Subcutaneous abdominal adipose tissue (tissue), 5 donors: ENCODE measurements around the gene ZC3H7A.

Experiments
- H3K27ac ChIP-seq: one replicate; pipeline ENCODE4 v1.7.0; 2013; ENCODE audit warnings: low read depth, mild to moderate bottlenecking, inconsistent platforms, low read length, moderate library complexity
- H3K27me3 ChIP-seq, 5 donors: one replicate each; pipeline ENCODE4 v1.7.0; 2013; ENCODE audit warnings: low read length in 5 of 5, inconsistent platforms in 1 of 5; ENCODE audit not compliant: control insufficient read depth in 5 of 5, insufficient read depth in 4 of 5
- H3K36me3 ChIP-seq, 5 donors: one replicate each; pipeline ENCODE4 v1.7.0; 2013; ENCODE audit warnings: low read length in 5 of 5; ENCODE audit not compliant: control insufficient read depth in 5 of 5, insufficient read depth in 5 of 5
- H3K4me1 ChIP-seq, 5 donors: one replicate each; pipeline ENCODE4 v1.7.0; 2013; ENCODE audit warnings: low read length in 5 of 5, mild to moderate bottlenecking in 3 of 5, moderate library complexity in 1 of 5; ENCODE audit not compliant: control insufficient read depth in 5 of 5, insufficient read depth in 5 of 5
- H3K4me3 ChIP-seq, 5 donors: one replicate each; pipeline ENCODE4 v1.7.0; 2013; ENCODE audit warnings: low read length in 5 of 5, low read depth in 1 of 5
- H3K9ac ChIP-seq, 5 donors: one replicate each; pipeline ENCODE4 v1.7.0; 2013; ENCODE audit warnings: low read length in 5 of 5, mild to moderate bottlenecking in 4 of 5, moderate library complexity in 3 of 5
- H3K9me3 ChIP-seq, 5 donors: one replicate each; pipeline ENCODE4 v1.7.0; 2013; ENCODE audit warnings: low read length in 5 of 5; ENCODE audit not compliant: control insufficient read depth in 5 of 5
- donor health status: healthy.
- donor health status: healthy.
- donor health status: healthy.
- donor health status: healthy.
- donor health status: healthy.

Gene ZC3H7A

GRCh38 chr16:11712122-11712521 lies 84.9 kb downstream of the ZC3H7A start:
- Histone ChIP-seq H3K36me3 (peaks cover 4 to 27% (median 17%) of the 10 kb centered on the region in 5 donors), H3K9ac (no peak overlapping the region), H3K27me3 (no peaks in the 10 kb centered on the region), H3K4me3 (no peak overlapping the region), H3K4me1 (peaks cover 0 to 20% (median 10%) of the 10 kb centered on the region in 5 donors), H3K27ac (no peak overlapping the region), H3K9me3 (no peaks in the 10 kb centered on the region)

DNA sequence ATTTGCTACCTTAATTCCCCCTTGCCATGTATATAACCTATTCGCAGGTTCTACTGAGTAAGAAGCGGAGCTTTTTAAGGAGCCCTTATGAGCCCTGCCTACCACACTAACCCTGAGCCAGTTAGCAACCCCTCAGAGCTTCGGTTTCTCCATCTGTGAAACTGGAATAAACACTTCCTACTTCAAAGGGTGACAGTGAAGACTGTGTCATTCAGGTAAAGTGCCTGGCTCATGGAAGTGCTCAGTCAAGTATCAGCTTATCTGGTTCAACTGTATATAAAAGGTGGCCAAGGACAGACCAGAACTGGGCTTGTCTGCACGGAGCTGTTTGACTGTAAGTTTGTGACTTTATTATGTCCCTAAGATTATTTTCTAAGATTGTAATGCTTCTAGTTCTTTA lies 85.4 kb downstream of the ZC3H7A start:
- peaks cover 0 to 20% (median 10%) of the 10 kb centered on the region in 5 donors for H3K4me1 ChIP-seq
- no peaks in the 10 kb centered on the region for H3K9me3 ChIP-seq
- no peaks in the 10 kb centered on the region for H3K27me3 ChIP-seq
- peaks cover 4 to 27% (median 17%) of the 10 kb centered on the region in 5 donors for H3K36me3 ChIP-seq
- H3K4me3 ChIP-seq, result no peak overlapping the region
- no peak overlapping the region for H3K27ac ChIP-seq
- no peak overlapping the region for H3K9ac ChIP-seq

- peaks cover 0 to 31% (median 13%) of the 10 kb centered on the region in 5 donors for H3K4me1 ChIP-seq
- H3K9me3 ChIP-seq, result no peaks in the 10 kb centered on the region
- H3K4me3 ChIP-seq, result no peak overlapping the region
- H3K36me3 ChIP-seq, result peaks cover 6 to 28% (median 13%) of the 10 kb centered on the region in 5 donors
- peak overlapping the region; percentile 13 for H3K27ac ChIP-seq
- no peaks in the 10 kb centered on the region for H3K27me3 ChIP-seq
- H3K9ac ChIP-seq, result no peak overlapping the region
These were observed 88.6 kb downstream of the ZC3H7A start for GRCh38 chr16:11708421-11708820.

DNA sequence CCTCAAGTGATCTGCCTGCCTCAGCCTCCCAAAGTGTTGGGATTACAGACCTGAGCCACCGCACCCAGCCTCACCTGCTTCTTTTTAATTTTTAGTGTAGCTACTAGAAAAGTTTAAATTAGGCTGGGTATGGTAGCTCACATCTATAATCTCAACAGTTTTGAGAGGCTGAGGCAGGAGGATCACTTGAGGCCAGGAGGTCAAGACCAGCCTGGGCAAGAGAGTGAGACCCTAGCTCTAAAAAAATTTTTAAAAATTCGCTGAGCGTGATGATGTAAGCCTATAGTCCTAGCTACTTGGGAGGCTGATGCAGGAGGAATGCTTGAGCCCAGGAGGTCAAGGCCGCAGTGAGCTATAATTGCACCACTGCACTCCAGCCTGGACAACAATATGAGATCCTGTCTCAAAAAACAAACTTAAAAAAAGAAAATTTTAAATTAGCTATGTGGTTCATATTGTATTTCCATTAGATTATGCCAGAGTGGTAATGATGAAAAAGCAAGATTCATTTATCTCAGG lies 89.3 kb downstream of the ZC3H7A start:
- no peak overlapping the region for H3K4me3 ChIP-seq
- H3K4me1 ChIP-seq, result peaks cover 0 to 31% (median 13%) of the 10 kb centered on the region in 5 donors
- H3K27me3 ChIP-seq, result no peaks in the 10 kb centered on the region
- H3K9me3 ChIP-seq, result no peaks in the 10 kb centered on the region
- H3K27ac ChIP-seq, result no peak overlapping the region
- H3K9ac ChIP-seq, result no peak overlapping the region
- peaks cover 9 to 34% (median 20%) of the 10 kb centered on the region in 5 donors for H3K36me3 ChIP-seq

DNA sequence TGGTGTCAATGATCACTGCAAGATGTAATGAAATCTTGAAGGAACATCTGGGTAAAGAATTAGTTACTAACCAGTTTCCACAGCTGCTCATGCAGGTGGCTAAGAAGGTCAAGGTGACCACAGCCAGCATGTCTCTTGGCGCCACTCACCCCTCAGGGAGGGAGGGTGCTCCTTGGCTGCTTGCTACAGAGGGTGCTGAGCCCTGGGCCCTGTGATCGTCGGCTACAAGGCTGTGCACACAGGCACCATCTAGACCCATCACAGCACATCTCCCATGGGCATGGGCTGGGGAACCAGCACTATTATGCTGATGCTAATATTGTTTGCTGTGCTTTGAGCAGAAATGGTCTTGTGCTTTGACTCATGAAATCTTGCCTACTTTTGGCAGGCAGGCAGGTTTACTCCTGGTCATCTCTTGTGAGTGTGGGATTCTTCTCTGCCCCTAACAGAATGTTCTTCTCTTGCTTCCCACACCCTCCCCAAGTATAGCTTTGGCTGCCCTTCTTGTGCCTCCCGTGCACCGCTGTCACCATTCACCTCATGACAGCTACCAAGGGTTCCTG lies 90.8 kb downstream of the ZC3H7A start:
- Histone ChIP-seq H3K4me1 (peaks cover 0 to 31% (median 13%) of the 10 kb centered on the region in 5 donors), H3K9me3 (no peaks in the 10 kb centered on the region), H3K9ac (no peak overlapping the region), H3K27me3 (no peaks in the 10 kb centered on the region), H3K4me3 (no peak overlapping the region), H3K36me3 (peaks cover 8 to 30% (median 17%) of the 10 kb centered on the region in 5 donors), H3K27ac (no peak overlapping the region)

DNA sequence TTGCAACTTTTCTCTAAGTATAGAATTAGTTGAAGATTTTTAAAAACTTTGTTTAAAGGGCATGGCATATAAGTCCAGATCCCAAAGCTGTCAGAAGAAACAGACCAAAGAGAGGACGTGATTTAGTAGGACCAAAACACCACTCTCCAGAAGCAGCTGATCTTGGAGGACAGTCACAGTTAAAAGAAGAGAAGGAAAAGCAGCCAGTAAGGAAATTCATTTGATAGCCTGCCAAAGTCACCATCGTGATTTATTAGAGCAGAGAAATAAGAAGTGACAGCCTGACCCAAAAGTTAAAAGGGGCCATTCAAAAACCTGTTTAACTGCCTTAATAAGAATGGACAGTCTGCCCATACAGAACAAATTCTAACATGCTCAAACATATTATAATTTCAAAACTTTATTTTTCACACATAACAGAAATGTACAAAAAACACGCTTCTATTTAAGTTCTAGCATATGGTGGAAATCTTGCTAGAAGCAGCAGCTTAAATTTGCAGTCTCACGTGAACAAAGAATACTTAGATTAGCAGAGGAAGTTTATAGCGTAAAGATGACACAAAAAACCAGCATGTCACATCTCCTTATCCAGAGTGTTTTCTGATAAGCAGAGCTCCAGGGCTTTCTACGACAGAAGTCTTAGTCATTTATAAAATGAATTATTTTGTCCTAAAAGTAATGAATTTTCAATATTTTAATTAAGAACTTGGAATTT lies 91.6 kb downstream of the ZC3H7A start:
- Histone ChIP-seq H3K9ac (no peak overlapping the region), H3K36me3 (peaks cover 10 to 24% (median 16%) of the 10 kb centered on the region in 5 donors), H3K27me3 (no peaks in the 10 kb centered on the region), H3K9me3 (no peaks in the 10 kb centered on the region), H3K27ac (no peak overlapping the region), H3K4me1 (peaks cover 0 to 27% (median 11%) of the 10 kb centered on the region in 5 donors), H3K4me3 (no peak overlapping the region)
